HG02970 (cell line): ENCODE measurements around the gene ITPK1.
"Not testable (repeated sequence)": the region's sequence is repeated elsewhere in the genome, so short reads cannot be mapped to it uniquely, and the experiment has no call there.

ENCODE experiments used
- ATAC-seq: cut with Tn5 transposase; IDR thresholded peaks from one replicate; pipeline ENCODE4 v1.9.1; 2021; ENCODE audit warnings: mild to moderate bottlenecking, moderate library complexity, moderate number of reproducible peaks; ENCODE audit not compliant: unreplicated experiment, low FRiP score

ITPK1 gene

GRCh38 chr14:93115821-93116675 is at the start of gene ITPK1:
TSS of gene ITPK1 (minus strand) at chr14:93115925. CDS start at chr14:93115163, 762 bp downstream.
- ATAC-seq = peak; percentile 43

GRCh38 chr14:93163564-93163963 is 47.8 kb upstream of the ITPK1 start:
- no peak for ATAC-seq

GRCh38 chr14:93161411-93161940 is 45.8 kb upstream of the ITPK1 start:
- no peak for ATAC-seq

- ATAC-seq = no peak
Observed at GRCh38 chr14:93160353-93160801, 44.7 kb upstream of the ITPK1 start.

- ATAC-seq = not testable (repeated sequence)
Observed at GRCh38 chr14:93159625-93160352, 44.1 kb upstream of the ITPK1 start.

DNA sequence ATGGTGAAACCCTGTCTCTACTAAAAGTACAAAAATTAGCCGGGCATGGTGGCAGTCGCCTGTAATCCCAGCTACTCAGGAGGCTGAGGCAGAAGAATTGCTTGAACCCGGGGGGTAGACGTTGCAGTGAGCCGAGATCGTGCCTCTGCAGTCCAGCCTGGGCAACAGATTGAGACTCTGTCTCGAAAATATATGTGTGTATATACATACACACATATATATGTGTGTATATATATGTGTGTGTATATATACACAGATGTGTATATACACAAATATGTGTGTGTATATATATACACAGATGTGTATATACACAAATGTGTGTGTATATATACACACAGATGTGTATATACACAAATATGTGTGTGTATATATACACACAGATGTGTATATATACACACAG is 42.6 kb upstream of the ITPK1 start:
- ATAC-seq = not testable (repeated sequence)

DNA sequence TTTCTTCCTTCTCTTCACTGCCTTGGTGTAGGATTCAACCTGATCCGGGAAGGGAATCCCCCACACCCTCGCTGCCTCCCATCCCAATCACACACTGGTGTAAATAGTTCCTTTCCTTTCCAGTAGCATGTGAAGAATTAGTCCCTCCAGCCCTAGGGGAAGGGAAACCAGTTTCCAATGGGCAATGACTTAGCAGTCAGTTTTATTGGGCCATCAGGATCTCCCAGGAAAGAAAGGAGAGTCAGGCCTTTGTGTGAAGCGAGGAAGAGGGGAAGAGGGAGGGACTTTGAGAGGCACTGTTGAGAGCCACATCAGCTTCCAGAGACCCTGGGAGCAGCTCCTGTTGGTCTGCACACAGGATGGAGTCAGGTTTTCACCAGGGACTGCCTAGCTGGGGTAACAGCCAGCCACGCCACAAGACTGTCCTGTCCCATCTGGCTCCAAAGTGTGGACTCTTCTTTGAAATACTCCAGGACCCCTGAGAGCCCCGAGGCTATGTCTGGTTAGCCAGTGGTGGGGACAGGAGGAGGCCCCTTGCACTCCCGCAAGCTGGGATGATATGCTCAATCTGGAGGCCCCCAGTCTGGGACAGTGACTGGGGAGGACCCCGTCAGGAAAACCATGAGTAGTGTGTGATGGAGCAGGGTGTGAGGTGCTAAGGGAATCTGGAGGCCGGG is 41.1 kb upstream of the ITPK1 start:
- no peak for ATAC-seq

GRCh38 chr14:93155667-93156066 is 39.9 kb upstream of the ITPK1 start:
- ATAC-seq = no peak

- no peak for ATAC-seq
Observed at GRCh38 chr14:93153121-93153520, 37.4 kb upstream of the ITPK1 start.

DNA sequence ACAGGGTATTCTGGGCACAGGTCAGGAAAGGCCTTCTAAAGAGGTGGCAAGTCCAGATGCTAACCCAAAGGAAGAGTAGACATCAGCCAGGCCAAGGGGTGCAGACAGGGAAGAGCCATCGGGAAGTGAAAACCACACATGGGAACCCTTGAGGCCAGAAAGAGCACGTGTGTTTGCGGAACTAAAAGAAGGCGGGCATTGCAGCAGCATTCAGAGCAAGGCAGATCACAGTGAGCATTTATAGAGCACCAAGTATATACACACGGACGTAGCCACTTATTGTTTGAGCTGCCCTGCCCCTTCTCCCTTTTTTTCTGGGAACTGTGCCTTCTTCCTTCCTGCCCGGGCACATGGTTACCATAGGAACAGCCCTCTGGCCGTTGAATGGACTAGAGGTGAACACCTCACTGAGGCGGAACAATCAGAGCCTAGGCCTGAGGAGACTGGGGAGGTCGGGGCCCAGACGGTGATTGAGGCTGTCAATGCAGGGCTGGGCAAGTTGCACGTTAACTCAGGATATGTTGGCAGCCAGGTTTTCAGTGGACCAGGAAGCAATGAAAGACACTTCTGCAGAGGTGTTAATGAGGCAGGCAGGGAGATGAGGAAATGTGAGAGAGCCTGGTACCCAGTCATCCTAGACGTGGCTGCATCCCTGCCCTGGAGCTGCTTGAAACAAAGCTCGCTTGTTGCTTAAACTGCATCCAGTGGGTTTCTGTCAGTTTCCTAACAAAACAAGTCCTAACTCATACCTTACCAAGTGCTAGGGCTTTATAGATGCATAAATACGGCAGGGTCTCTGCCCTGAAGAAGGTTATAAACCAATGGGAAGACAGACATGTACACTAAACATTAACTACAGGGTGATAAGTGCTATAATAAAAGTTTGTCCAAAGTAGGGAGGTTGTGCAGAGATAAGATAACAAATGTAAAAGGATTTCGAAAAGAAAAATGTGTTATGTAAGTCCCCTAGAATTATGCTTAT is 34.8 kb upstream of the ITPK1 start:
- no peak for ATAC-seq

GRCh38 chr14:93148979-93149378 is 33.3 kb upstream of the ITPK1 start:
- ATAC-seq = no peak

GRCh38 chr14:93146119-93146518 is 30.4 kb upstream of the ITPK1 start:
- no peak for ATAC-seq

DNA sequence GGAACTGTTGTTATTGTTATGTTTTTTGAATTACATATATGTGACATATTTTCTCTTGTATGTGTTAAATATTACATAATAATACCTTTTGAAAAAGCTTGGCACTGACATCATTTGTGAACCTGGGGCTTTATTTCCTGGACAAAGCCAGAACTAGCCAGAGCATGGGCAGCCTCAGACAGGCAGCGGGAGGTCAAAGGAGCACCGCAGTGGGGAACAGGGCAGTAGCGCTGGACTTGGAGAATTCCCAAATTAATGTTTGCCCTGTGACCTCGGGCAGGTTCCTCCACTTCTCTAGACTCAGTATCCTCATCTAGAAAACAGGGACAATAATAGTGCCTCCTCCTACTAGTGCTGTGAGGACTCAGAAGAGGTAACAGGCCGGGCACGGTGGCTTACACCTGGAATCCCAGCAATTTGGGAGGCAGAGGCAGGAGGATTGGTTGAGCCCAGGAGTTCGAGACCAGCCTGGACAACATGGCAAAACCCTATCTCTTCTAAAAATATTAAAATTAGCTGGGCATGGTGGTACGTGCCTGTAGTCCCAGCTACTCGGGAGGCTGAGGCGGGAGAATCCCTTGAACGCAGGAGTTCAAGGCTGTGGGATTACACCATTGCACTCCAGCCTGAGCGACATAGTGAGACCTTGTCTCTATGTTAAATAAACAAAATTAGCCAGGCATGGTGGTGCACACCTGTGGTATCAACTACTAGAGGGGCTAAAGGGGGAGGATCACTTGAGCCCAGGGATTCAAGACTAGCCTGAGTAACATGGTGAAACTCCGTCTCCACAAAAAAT is 27.3 kb upstream of the ITPK1 start:
- no peak for ATAC-seq

GRCh38 chr14:93137864-93138263 is 22.1 kb upstream of the ITPK1 start:
- ATAC-seq = no peak

DNA sequence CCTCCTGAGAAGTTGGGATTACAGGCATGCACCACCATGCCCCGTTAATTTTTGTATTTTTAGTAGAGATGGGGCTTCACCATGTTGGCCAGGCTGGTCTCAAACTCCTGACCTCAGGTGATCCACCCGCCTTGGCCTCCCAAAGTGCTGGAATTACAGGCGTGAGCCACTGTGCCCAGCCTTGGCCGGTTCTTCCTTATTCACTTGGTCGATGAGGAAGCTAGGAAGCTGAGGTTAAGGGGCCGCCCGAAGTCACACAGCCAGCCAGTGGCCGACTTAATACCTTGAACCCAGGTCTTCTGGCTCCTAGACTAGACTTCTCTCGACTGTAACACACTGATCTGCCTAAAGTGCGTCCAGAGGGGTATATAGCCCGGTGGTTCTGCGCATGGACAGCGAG is 20.8 kb upstream of the ITPK1 start:
- ATAC-seq = not testable (repeated sequence)

- no peak for ATAC-seq
Observed at GRCh38 chr14:93136009-93136408, 20.3 kb upstream of the ITPK1 start.

DNA sequence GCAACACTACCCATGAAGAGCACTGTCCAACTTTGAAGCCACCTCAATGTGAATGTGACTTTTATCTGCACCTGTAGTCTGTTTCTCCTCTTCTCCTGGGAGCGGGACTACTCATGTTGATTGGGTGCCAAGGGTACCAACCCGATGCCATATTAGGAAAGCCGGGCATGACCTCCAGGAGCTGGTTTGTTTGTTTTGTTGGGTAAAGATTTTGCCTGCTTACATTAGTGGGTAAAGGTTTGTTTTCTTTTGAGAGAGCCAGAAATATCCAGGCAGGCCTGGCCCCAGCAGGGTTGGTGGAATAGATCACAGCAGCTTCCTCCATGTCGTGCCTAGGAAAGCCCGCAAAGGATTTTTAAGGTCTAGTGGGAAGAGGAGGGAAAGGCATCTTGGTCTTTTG is 19.7 kb upstream of the ITPK1 start:
- ATAC-seq = no peak

GRCh38 chr14:93133464-93133863 is 17.7 kb upstream of the ITPK1 start:
- no peak for ATAC-seq
